HepG2 (cell line): ENCODE measurements around the gene STX4. TPM values are rescaled to one million over a fixed set of nuclear protein-coding genes. Genes with fewer than 3 reads are reported as not detected.
A peak's percentile ranks its signal among the peaks of the same experiment; 100 is the strongest.

Experiments
- ATAC-seq: fragments of 200-7000 bp; cut with Tn5 transposase; 3 replicates; pipeline ENCODE4 v1.9.1; 2020; ENCODE audit warnings: mild to moderate bottlenecking, moderate library complexity
- BruUV-seq: library from RNA; stranded (reverse); fragments of 400-500 nt; replicated peaks from 2 replicates; lab custom pipeline; 2021; lab: Mats Ljungman, UMichigan
- CTCF ChIA-PET: fragments of 300-600 bp; formaldehyde crosslinking; extraction: SDS; loops from one replicate; lab custom pipeline; 2021; ENCODE audit warnings: low total read pairs, inconsistent platforms, low intra/inter-chr PET ratio; lab: Yijun Ruan, JAX
- POLR2A ChIA-PET: fragments of 350-600 bp; sonication (Branson Sonifier 250); formaldehyde crosslinking; loops from one replicate; lab custom pipeline; 2020; ENCODE audit warnings: antibody characterized with exemption, inconsistent platforms; lab: Yijun Ruan, JAX
- DNase-seq: peaks from one replicate; pipeline ENCODE4 v3.0.0-alpha.2; 2015; ENCODE audit warnings: low spot score
- FAIRE-seq: peaks from 3 replicates; lab custom pipeline; 2011; peaks lifted over from hg19 to GRCh38; lab: Jason Lieb, UNC
- H2AFZ ChIP-seq: one replicate; pipeline ENCODE4 v1.6.1; 2011; ENCODE audit warnings: low read length, inconsistent platforms
- H3K27ac ChIP-seq: fragments of 300-600 bp; 3 replicates; pipeline ENCODE4 v1.8.0; 2011; ENCODE audit warnings: mixed run types, mild to moderate bottlenecking, mixed read lengths, low read length, inconsistent platforms; ENCODE audit not compliant: insufficient read depth; ENCODE audit errors: extremely low read length
- H3K27me3 ChIP-seq, 2 experiments: fragments of 200-600 bp in 1 of 2; 2 replicates in 1 of 2; 3 replicates in 1 of 2; pipeline versions ENCODE4 v1.6.0 to v1.8.0; 2011; ENCODE audit warnings: low read length in 2 of 2, mild to moderate bottlenecking in 2 of 2, moderate library complexity in 2 of 2, inconsistent platforms in 1 of 2; ENCODE audit not compliant: insufficient read depth in 2 of 2, control insufficient read depth in 1 of 2
- H3K36me3 ChIP-seq, 2 experiments: fragments of 200-600 bp in 1 of 2; replicated peaks in 1 of 2; 2 replicates in 1 of 2; 3 replicates in 1 of 2; pipeline versions ENCODE4 v1.5.1 to v1.8.0; 2011; ENCODE audit warnings: low read length in 2 of 2, inconsistent platforms in 1 of 2; ENCODE audit not compliant: insufficient read depth in 2 of 2, control insufficient read depth in 1 of 2
- H3K4me1 ChIP-seq: 2 replicates; pipeline ENCODE4 v1.5.1; 2012; ENCODE audit warnings: low read length, inconsistent platforms; ENCODE audit not compliant: insufficient read depth
- H3K4me2 ChIP-seq: 2 replicates; pipeline ENCODE4 v1.6.0; 2011; ENCODE audit warnings: low read depth, low read length, inconsistent platforms
- H3K4me3 ChIP-seq, 3 experiments: fragments of 200-600 bp in 1 of 3; sonication (generic), shearing (Covaris generic) in 1 of 3; replicated peaks in 1 of 3; 2 replicates each; pipeline ENCODE4 v1.5.1; 2011 to 2016; ENCODE audit warnings: low read length in 3 of 3, inconsistent platforms in 2 of 3, low read depth in 2 of 3, mild to moderate bottlenecking in 2 of 3, control low read depth in 1 of 3, mixed read lengths in 1 of 3; ENCODE audit not compliant: insufficient read depth in 1 of 3
- H3K79me2 ChIP-seq: one replicate; pipeline ENCODE4 v1.6.1; 2011; ENCODE audit warnings: low read length, inconsistent platforms; ENCODE audit not compliant: insufficient read depth
- H3K9ac ChIP-seq: 2 replicates; pipeline ENCODE4 v1.6.0; 2011; ENCODE audit warnings: mild to moderate bottlenecking, low read depth, low read length, inconsistent platforms; ENCODE audit not compliant: insufficient read depth
- H3K9me3 ChIP-seq: 2 replicates; pipeline ENCODE4 v1.5.1; 2012; ENCODE audit warnings: mild to moderate bottlenecking, low read length
- H4K20me1 ChIP-seq: 2 replicates; pipeline ENCODE4 v1.6.0; 2011; ENCODE audit warnings: inconsistent platforms, mild to moderate bottlenecking, low read length, moderate library complexity; ENCODE audit not compliant: insufficient read depth
- ARNTL ChIP-seq: sonication (generic); formaldehyde crosslinking; IDR thresholded peaks from 2 replicates; pipeline ENCODE4 v1.4.0; 2020; ENCODE audit warnings: mild to moderate bottlenecking, missing genetic modification reagents
- GABPA ChIP-seq, 2 experiments: IDR thresholded peaks; 2 replicates each; pipeline ENCODE4 v1.6.1; 2011 to 2016; ENCODE audit warnings: low read depth in 2 of 2, low read length in 1 of 2, missing biosample characterization in 1 of 2, missing genetic modification characterization in 1 of 2
- ISX ChIP-seq: sonication (generic); formaldehyde crosslinking; conservative IDR thresholded peaks from 2 replicates; pipeline ENCODE4 v1.5.0; 2020; ENCODE audit warnings: missing genetic modification reagents
- KAT2B ChIP-seq: fragments of 150-350 bp; IDR thresholded peaks from 2 replicates; pipeline ENCODE4 v1.6.1; 2014; ENCODE audit warnings: low read depth, low read length, borderline replicate concordance
- KDM1A ChIP-seq: IDR thresholded peaks from 2 replicates; pipeline ENCODE4 v1.6.1; 2016; ENCODE audit warnings: missing compliant biosample characterization
- MED8 ChIP-seq: sonication (generic); formaldehyde crosslinking; IDR thresholded peaks from 2 replicates; pipeline ENCODE4 v1.8.1; 2023; ENCODE audit warnings: mild to moderate bottlenecking, missing genetic modification reagents; ENCODE audit not compliant: insufficient replicate concordance
- RCOR2 ChIP-seq: IDR thresholded peaks from 2 replicates; pipeline ENCODE4 v1.6.1; 2016; ENCODE audit warnings: missing biosample characterization, missing genetic modification reagents
- ZMYM3 ChIP-seq: sonication (generic); formaldehyde crosslinking; IDR thresholded peaks from 2 replicates; pipeline ENCODE4 v1.5.1; 2020; ENCODE audit warnings: mild to moderate bottlenecking, missing genetic modification reagents
- ZNF296 ChIP-seq: sonication (generic); formaldehyde crosslinking; conservative IDR thresholded peaks from 2 replicates; pipeline ENCODE4 v1.5.0; 2020; ENCODE audit warnings: mild to moderate bottlenecking, missing genetic modification reagents
- WGBS: methylation state at CpG from one replicate; pipeline ENCODE4 v1.1.6; 2017; ENCODE audit warnings: low lambda C conversion rate; 5-methylcytosine and 5-hydroxymethylcytosine counted together
- in situ Hi-C: cut with HindIII; loops from 2 replicates; pipeline ENCODE4 v1.10.0; 2017; ENCODE audit warnings: low pct_unique_long_range_greater_than_20kb; ENCODE audit not compliant: extremely low pct_ligation_motif_present
- intact Hi-C: fragments of 100-400 bp; cut with micrococcal nuclease; formaldehyde crosslinking; loops from one replicate; pipeline ENCODE4 v1.10.0; 2022; ENCODE audit not compliant: unreplicated experiment
- polyA plus RNA-seq, 8 experiments: library from polyadenylated mRNA; depleted of rRNA in 3 of 8; stranded (reverse) in 7 of 8; unstranded in 1 of 8; fragments of >200 nt; fragmentation: Illumina TruSeq in 4 of 8; extraction: Trizol in 4 of 8; gene quantifications; 2 replicates each; pipeline versions ENCODE4 v1.2.1 to v1.2.3, GENCODE V29; 2011 to 2016; ENCODE audit warnings: low read depth in 4 of 8, missing spikeins in 1 of 8, mixed read lengths in 1 of 8; ENCODE audit not compliant: insufficient read depth in 1 of 8
- total RNA-seq, 5 experiments: library from RNA; depleted of rRNA; stranded (reverse); fragments of >200 nt; fragmentation: Illumina TruSeq; extraction: Trizol; gene quantifications; 2 replicates each; pipeline ENCODE4 v1.2.3, GENCODE V29; 2016; ENCODE audit warnings: low read depth in 1 of 5
- TF ChIP-seq, protein P1 (sequence below): sonication (generic); formaldehyde crosslinking; IDR thresholded peaks from 2 replicates; pipeline ENCODE4 v1.4.0; 2020; ENCODE audit warnings: missing genetic modification reagents
- TF ChIP-seq, protein P2 (sequence below): sonication (generic); formaldehyde crosslinking; IDR thresholded peaks from 2 replicates; pipeline ENCODE4 v1.4.0; 2020; ENCODE audit warnings: missing genetic modification reagents, borderline replicate concordance

The STX4 gene
- total and polyA plus RNA-seq, 2 of the 13 experiments (the other 11 are each of a cell fraction or from before 2014, with no cell fraction given), result 29.2 to 34.6 TPM

GRCh38 chr16:31006086-31006385 is 27.3 kb upstream of the STX4 start (continued):
- TF ChIP-seq, protein P1, sequence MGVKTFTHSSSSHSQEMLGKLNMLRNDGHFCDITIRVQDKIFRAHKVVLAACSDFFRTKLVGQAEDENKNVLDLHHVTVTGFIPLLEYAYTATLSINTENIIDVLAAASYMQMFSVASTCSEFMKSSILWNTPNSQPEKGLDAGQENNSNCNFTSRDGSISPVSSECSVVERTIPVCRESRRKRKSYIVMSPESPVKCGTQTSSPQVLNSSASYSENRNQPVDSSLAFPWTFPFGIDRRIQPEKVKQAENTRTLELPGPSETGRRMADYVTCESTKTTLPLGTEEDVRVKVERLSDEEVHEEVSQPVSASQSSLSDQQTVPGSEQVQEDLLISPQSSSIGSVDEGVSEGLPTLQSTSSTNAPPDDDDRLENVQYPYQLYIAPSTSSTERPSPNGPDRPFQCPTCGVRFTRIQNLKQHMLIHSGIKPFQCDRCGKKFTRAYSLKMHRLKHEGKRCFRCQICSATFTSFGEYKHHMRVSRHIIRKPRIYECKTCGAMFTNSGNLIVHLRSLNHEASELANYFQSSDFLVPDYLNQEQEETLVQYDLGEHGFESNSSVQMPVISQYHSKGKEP, result no peak

DNA sequence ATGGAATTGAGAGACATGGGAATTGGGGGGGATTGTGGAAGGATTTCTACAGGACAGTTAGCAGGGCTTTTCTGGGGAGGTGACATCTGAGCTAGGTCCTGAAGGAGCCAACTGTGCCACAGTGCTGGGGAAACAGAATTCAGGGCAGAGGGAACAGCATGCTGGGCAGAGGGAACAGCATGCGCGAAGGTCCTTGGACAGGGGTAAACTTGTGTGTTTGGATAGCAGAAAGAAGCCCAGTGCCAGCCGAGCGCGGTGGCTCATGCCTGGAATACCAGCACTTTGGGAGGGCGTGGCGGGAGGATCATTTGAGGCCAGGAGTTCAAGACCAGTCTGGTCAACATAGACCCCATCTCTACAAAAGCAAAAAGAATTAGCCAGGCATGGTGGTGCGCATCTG is 26.8 kb upstream of the STX4 start:
- WGBS, result 56% methylated on average over 8 of the region's 8 CpGs
- Histone ChIP-seq H3K9ac (no peak overlapping the region), H3K27ac (no peak overlapping the region), H2AFZ (no peak overlapping the region), H3K79me2 (no peaks in the 10 kb centered on the region), H3K4me1 (peaks cover 65% of the 10 kb centered on the region), H3K9me3 (no peaks in the 10 kb centered on the region), H3K36me3 (no peaks in the 10 kb centered on the region), H3K4me3 (no peak overlapping the region), H3K4me2 (no peak overlapping the region), H3K27me3 (peaks cover 6 to 23% of the 10 kb centered on the region in 2 experiments), H4K20me1 (no peaks in the 10 kb centered on the region)
- intact Hi-C loops (no loop called here), in situ Hi-C loops (no loop called here)
- CTCF ChIA-PET, result no interaction called here
- DNase-seq, result no peak
- BruUV-seq, result no TSS peak
- no peak for FAIRE-seq
- ATAC-seq, result no peak
- POLR2A ChIA-PET, result interaction anchor here (1.9 kb wide), 1 partner anchor 10 kb away, joined by 5 read pairs; no protein-coding TSS in a partner anchor
- no peak for TF ChIP-seq MED8
- TF ChIP-seq KAT2B, result no peak
- TF ChIP-seq, protein P2, sequence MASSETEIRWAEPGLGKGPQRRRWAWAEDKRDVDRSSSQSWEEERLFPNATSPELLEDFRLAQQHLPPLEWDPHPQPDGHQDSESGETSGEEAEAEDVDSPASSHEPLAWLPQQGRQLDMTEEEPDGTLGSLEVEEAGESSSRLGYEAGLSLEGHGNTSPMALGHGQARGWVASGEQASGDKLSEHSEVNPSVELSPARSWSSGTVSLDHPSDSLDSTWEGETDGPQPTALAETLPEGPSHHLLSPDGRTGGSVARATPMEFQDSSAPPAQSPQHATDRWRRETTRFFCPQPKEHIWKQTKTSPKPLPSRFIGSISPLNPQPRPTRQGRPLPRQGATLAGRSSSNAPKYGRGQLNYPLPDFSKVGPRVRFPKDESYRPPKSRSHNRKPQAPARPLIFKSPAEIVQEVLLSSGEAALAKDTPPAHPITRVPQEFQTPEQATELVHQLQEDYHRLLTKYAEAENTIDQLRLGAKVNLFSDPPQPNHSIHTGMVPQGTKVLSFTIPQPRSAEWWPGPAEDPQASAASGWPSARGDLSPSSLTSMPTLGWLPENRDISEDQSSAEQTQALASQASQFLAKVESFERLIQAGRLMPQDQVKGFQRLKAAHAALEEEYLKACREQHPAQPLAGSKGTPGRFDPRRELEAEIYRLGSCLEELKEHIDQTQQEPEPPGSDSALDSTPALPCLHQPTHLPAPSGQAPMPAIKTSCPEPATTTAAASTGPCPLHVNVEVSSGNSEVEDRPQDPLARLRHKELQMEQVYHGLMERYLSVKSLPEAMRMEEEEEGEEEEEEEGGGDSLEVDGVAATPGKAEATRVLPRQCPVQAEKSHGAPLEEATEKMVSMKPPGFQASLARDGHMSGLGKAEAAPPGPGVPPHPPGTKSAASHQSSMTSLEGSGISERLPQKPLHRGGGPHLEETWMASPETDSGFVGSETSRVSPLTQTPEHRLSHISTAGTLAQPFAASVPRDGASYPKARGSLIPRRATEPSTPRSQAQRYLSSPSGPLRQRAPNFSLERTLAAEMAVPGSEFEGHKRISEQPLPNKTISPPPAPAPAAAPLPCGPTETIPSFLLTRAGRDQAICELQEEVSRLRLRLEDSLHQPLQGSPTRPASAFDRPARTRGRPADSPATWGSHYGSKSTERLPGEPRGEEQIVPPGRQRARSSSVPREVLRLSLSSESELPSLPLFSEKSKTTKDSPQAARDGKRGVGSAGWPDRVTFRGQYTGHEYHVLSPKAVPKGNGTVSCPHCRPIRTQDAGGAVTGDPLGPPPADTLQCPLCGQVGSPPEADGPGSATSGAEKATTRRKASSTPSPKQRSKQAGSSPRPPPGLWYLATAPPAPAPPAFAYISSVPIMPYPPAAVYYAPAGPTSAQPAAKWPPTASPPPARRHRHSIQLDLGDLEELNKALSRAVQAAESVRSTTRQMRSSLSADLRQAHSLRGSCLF (CRISPR knock-in tag), result no peak
- no peak for TF ChIP-seq ZNF296 (CRISPR knock-in tag)
- TF ChIP-seq ZMYM3 (CRISPR knock-in tag), result peak; percentile 89; the same call in 1 of the 2 replicates
- no peak for TF ChIP-seq GABPA (IDR thresholded peaks at IDR 0.05; ENCODE audit: low read depth, low read length)
- no peak for TF ChIP-seq GABPA (CRISPR knock-in tag; IDR thresholded peaks at IDR 0.05; ENCODE audit: low read depth)
- no peak for TF ChIP-seq ARNTL (CRISPR knock-in tag)
- no peak for TF ChIP-seq ISX
- peak; percentile 75 for TF ChIP-seq KDM1A (CRISPR knock-in tag)
- 0 out of 2 replicates have a peak, but pooled peaks have one; percentile 53 for TF ChIP-seq RCOR2
